GM12865 (cell line): ENCODE measurements around the gene RELL2.
A peak's percentile ranks its signal among the peaks of the same experiment; 100 is the strongest.

Source experiments
- DNase-seq: peaks from one replicate; pipeline ENCODE4 v3.0.0; 2010; ENCODE audit warnings: low read depth
- H3K4me3 ChIP-seq: 2 replicates; pipeline ENCODE4 v1.5.1; 2011; ENCODE audit warnings: mild to moderate bottlenecking, low read depth, low read length, control low read depth
- TF ChIP-seq, protein P1 (sequence below): IDR thresholded peaks from 2 replicates; pipeline ENCODE4 v1.5.1; 2011; ENCODE audit warnings: low read length, control low read depth, low read depth, inconsistent platforms; ENCODE audit not compliant: insufficient read depth; ENCODE audit errors: missing control alignments

Gene RELL2

DNA sequence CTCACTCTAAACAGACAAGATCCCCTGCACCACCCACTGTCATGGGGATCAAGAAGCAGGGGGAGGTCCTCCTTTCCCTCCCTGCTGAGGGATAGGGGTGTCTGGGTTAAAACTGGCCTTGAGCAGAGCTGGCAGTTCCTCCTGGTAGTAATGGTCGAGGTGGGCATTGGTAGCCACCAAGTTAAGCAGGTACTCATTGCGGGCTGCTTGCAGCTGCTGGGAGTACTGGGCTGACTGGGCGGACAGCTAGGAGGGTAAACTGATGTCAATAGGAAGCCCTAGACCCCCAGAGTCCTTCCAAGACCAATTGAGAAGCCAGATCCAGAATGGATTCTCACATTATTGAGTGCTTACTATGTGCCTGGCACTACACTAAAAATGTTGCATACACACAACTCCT, 11.1 kb downstream of the RELL2 start:
- no peak for DNase-seq
- TF ChIP-seq, protein P1, sequence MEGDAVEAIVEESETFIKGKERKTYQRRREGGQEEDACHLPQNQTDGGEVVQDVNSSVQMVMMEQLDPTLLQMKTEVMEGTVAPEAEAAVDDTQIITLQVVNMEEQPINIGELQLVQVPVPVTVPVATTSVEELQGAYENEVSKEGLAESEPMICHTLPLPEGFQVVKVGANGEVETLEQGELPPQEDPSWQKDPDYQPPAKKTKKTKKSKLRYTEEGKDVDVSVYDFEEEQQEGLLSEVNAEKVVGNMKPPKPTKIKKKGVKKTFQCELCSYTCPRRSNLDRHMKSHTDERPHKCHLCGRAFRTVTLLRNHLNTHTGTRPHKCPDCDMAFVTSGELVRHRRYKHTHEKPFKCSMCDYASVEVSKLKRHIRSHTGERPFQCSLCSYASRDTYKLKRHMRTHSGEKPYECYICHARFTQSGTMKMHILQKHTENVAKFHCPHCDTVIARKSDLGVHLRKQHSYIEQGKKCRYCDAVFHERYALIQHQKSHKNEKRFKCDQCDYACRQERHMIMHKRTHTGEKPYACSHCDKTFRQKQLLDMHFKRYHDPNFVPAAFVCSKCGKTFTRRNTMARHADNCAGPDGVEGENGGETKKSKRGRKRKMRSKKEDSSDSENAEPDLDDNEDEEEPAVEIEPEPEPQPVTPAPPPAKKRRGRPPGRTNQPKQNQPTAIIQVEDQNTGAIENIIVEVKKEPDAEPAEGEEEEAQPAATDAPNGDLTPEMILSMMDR, result no peak
- H3K4me3 ChIP-seq, result no peak overlapping the region

GRCh38 chr5:141649056-141649688, 12.4 kb downstream of the RELL2 start:
- no peak overlapping the region for H3K4me3 ChIP-seq
- DNase-seq, result no peak
- TF ChIP-seq, protein P1, result no peak

DNA sequence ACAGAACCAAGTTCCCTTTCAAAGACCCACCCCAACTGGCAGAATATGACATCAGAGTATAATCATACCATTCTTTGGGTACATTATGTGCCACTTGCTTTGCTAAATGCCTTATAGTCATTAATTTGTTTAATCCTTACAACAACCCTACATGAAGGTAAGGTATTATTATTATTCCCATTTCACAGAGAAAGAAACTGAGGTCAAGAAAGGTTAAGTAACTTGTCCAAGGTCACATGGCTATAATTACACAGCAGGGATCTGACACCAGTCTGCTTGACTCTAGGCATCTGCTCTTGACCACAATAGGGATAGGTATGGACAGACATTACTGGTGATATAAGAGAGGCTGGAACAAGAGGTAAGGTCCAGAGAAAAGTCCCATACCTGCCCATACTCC, 13.2 kb downstream of the RELL2 start:
- no peak overlapping the region for H3K4me3 ChIP-seq
- no peak for DNase-seq
- TF ChIP-seq, protein P1, result no peak

DNA sequence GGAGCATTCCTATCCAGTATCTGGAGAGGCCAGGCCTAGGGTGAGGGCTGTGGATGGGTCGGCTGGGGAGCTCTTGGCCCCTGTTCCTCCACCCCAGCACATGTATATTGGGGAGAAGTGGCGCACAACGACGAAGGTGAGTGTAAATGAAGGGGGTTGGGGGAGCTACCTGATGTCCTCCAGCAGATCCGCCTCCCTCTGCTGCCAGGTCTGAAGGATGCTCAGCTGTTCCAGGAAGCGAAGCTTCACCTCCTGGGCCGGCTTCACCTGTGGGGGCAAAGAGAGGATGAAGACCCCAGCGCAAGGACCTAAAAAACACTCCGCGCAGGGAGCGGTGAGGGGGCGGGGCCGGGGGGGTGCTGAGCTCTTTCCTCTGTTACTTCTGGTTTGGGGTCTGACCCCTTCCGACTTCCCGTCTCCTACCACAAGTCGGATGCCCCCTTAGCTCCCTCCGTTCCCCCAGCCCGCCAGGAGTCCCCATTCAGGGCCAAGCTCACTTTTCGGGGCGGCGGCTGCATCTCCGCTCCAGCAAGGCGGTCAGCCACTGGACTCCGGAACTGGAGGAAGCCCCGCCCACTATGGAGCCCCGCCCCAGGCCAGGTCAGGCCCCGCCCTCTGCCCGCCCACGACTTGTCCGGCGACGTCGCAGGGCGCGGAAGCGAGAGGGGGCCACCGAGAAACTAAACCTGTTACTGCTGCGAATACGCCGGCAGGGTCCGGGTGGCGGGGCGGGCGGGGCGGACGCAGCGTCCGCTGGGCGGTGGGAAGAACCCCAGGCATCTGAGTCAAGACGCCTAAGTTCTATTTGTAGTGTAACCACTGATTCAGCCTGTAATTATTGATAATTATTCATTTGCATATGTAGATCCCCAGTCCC, 14.3 kb downstream of the RELL2 start, which contains the start of gene FCHSD1:
Gene FCHSD1, minus strand, starts transcription at position 568 of the 877 bp plus-strand sequence. Its CDS starts 50 bp downstream, at position 518.
- TF ChIP-seq, protein P1, result no peak
- peak within 1 kb of the TSS; percentile 67 for H3K4me3 ChIP-seq
- peak; percentile 94 for DNase-seq

DNA sequence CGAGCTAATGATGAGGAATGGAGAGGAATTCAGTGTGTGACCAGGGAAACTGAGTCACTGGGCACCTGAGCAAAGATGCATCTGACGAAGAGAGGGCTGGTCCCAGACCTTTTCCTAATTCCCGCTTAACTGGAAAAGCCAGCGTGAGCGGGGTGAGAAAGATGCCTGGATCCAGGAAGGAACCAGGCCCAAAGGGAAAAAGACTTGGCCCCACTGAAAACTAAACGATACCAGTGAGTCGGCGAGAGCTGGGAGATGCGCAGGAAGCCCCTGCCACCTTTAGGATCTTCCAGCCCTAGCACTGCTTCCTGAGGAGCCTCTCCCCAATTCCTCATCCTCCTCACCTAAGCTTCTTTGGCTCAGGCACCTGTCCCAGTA, 14.9 kb downstream of the RELL2 start:
- TF ChIP-seq, protein P1, result no peak
- H3K4me3 ChIP-seq, result peak overlapping the region; percentile 67
- no peak for DNase-seq

DNA sequence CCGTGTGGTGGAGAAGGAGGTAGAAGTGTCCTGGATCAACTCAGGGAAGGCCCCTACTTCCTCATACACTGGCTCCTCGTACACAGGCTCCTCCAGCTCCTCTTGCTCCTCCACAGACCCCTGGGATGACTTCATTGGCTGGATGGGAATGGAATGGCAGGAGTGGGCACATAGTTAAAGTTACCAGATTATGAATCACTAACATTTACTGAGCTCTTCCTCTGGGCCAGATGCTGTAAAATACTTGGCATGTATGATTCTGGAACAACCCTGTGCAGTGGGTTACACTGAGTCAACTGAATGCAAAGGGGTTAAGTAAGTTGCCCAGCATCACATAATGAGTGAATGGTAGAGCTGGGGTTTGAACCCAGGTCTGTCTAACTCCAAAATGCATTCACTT, 17.5 kb downstream of the RELL2 start:
- H3K4me3 ChIP-seq, result no peak overlapping the region
- DNase-seq, result no peak
- TF ChIP-seq, protein P1, result no peak
